ENCODE results near the gene LIPT2. TPM values are rescaled to one million over a fixed set of nuclear protein-coding genes. Genes with fewer than 3 reads are reported as not detected.

The LIPT2 gene
- polyA plus RNA-seq, 3 donors = 8.6 to 10.9 (median 10.2) TPM

Other genes starting within 250 kb of the LIPT2 start
- under 1 TPM; 0.56 to 0.98 (median 0.90) TPM for gene P4HA3, start 182.1 kb downstream of the LIPT2 start, polyA plus RNA-seq (ENCODE audit: insufficient read length in 3 of 3)
- gene PGM2L1, start 95.3 kb downstream of the LIPT2 start, polyA plus RNA-seq (ENCODE audit: insufficient read length in 3 of 3) = 1 to 10 TPM; 2.6 to 4.3 (median 3.8) TPM
- gene KCNE3, start 26.2 kb downstream of the LIPT2 start, polyA plus RNA-seq (ENCODE audit: insufficient read length in 3 of 3) = 10 to 100 TPM; 29.0 to 36.6 (median 35.0) TPM
- 10 to 100 TPM; 36.6 to 39.5 (median 39.1) TPM for gene POLD3, start 98.9 kb upstream of the LIPT2 start, polyA plus RNA-seq (ENCODE audit: insufficient read length in 3 of 3)
- gene CHRDL2, start 237.7 kb upstream of the LIPT2 start, polyA plus RNA-seq (ENCODE audit: insufficient read length in 3 of 3) = under 1 TPM; 0.31 to 0.50 (median 0.35) TPM

Measured in renal pelvis (tissue), 3 donors.